HG03520 (cell line): ENCODE results near the gene BCS1L.
A peak's percentile ranks its signal among the peaks of the same experiment; 100 is the strongest.
"Not testable (repeated sequence)": the region's sequence is repeated elsewhere in the genome, so short reads cannot be mapped to it uniquely, and the experiment has no call there.

Experiments used
- ATAC-seq: cut with Tn5 transposase; IDR thresholded peaks from one replicate; pipeline ENCODE4 v1.9.1; 2021; ENCODE audit warnings: mild to moderate bottlenecking, moderate library complexity; ENCODE audit not compliant: unreplicated experiment

The BCS1L gene

DNA sequence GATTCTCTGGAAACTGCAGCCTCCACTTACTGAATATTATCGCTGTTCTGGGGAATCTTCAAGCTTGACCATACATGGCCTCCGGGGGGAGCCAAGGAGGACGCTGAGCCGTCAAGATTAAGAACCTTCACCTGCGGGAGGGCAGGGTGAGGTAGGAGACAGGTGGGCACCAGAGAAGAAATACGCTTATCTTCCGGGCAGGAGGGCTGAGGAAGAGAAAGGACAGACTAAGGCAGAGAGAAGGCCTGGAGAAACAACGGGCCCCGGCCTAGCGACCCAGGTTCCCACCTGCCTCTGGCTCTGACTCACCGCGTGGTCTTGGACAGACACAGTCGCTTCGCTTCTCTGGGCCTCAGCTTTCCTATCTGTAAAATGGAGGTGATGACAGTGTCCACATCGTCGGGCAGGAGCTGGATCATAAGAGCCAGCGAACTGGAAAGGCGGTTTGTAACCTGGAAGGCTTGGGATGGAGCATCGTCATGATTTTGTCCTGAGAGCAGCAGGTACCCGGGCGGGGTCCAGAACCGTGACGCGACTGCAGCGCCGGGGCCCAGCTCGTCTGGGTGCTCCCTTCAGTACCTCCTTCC lies 719 bp upstream of the BCS1L start:
- peak; percentile 33 for ATAC-seq

GRCh38 chr2:218659988-218660358 lies 490 bp downstream of the BCS1L start:
- no peak for ATAC-seq

GRCh38 chr2:218662377-218662776 lies 2.9 kb downstream of the BCS1L start:
- no peak for ATAC-seq

- ATAC-seq, result no peak
Measured at GRCh38 chr2:218662827-218663226, 3.3 kb downstream of the BCS1L start.

- no peak for ATAC-seq
Measured at GRCh38 chr2:218663901-218664300, 4.4 kb downstream of the BCS1L start.

- ATAC-seq, result no peak
Measured at GRCh38 chr2:218664653-218665052, 5.2 kb downstream of the BCS1L start.

- ATAC-seq, result no peak
Measured at GRCh38 chr2:218671097-218671653, 11.7 kb downstream of the BCS1L start.

DNA sequence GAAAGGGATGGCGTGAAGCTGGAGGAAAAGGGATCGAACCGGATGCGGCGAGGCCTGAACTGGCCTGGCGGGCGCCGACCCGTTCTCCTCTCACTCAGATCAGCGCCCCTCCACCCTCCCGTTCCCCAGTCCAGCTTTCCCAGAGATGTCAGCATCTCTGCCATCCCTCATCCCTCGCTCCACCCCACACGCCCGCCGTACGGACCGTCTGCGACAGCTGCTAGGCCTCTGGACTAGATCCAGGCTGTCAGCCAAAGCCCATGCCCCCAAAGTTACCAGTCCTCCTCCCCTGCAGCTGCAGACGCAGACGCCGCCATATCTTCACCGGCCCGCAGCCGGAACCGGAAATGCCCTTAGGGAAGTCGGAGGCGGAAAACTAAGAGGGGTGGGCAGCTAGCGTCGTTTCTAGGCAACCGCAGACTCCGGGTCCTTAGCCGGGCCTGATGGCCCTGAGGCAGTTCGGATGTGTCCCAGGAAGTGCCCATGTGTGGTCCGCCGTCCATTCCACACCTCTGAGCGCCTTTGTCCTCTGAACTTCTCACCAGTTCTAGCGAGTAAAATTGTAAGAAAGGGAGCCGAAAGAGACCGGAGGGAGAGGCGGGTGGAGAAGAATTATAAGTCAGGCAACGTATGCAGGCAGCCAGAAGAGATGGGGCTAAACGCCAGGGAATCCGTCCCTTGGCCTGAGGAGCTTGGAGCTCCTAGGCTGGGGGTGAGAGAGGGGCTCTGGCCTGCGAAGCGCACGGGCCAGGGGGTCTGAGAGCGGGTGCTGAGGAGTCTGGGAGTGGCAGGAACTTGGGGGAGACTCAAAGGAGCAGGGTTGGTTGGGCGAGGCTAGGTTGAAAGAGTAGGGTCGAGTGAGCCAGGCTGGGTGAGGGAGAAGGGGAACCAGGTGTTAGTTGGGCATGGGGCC lies 12.4 kb downstream of the BCS1L start, which contains the start of the genes RNF25 and STK36:
RNF25 (minus strand) TSS at position 349 of the 913 bp plus-strand sequence; CDS start at position 317, 32 bp downstream.
STK36 (plus strand) TSS at position 433 of the 913 bp plus-strand sequence. CDS start 744 bp downstream, outside the sequence.
- ATAC-seq, result peak; percentile 94

DNA sequence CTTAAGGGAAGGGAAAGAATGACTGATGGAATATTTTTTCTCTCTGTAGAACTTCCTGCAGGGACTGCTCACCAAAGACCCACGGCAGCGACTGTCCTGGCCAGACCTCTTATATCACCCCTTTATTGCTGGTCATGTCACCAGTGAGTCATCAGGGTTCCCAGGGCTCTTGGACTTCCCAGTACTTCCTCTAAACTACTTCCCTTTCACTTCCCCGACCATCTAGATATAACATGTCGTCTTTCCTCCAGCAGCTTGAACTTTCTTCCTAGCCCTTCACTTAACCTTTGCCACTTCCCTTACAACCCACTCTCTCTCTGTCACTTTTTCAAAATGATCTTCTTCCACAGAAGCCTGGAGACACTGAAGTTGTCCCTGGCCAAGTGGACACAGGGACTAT lies 19.6 kb downstream of the BCS1L start:
- no peak for ATAC-seq

DNA sequence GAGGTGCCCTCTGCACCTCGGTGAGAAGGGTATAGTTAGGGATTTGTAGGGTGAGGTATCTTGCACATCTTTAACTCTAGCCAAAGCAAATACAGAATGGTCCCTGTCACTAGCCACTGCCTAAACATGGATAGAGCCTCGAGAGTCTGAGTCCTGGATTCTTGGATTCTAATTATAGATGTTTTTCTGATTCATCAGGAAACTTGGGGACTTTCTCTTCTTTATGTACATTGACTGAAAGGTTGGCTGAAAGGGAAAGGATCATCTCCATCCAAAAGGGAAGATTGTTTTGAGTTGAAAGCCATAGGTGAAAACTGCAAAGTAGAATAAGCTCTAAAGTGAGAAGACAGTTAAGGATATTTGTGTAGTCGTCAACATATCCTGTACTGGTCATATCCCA lies 20.6 kb downstream of the BCS1L start:
- no peak for ATAC-seq

- not testable (repeated sequence) for ATAC-seq
Measured at GRCh38 chr2:218687400-218688060, 28.0 kb downstream of the BCS1L start.

DNA sequence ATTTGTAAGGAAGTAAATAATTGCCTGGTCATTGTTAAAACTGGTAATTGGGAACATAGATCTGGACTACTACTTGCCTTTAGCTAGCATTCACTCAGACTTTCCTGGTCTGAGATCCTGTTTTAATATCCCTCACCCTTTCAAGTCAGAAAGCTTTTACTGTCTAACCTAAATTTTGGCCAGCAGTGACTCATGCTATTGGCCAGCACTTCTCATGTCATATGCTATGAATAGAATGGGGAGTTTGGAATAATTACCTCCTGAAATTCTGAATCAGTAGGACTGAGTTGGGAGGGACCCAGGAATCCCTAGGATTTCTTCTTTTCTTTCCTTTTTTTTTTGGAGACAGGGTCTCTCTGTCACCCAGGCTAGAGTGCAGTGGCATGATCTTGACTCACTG lies 31.8 kb downstream of the BCS1L start:
- ATAC-seq, result no peak

DNA sequence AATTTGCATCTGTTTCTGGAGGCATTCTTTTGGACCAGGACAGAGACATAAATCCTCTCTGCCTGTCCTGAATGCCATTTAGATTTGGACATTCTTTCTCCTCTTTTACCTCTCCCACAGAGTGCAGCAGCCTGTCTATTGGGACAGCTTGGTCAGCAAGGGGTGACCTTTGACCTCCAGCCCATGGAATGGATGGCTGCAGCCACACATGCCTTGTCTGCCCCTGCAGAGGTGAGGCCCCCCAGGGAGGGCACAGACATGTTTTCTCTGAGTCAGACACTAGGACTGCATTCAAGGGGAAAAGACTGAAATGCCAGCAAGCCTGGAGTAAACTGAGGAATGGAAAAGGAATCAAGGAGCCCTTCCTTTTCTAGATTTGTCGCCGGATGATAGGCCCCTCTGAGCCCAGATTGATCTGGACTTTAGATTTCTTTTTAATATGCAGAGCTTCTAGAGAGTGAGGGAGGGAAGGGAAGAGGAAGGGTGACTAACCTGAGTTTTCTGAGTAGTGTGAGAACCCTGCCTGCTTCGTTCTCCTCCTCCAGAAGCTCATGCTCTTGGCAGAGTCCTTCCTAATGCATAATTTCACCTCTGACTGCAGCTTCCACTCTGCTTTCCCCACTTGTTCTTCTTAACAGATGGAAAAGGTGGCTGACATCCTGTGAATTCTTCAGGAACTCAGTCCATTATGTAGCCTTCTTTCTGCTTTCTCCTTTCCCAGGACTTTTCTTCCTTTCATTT lies 35.1 kb downstream of the BCS1L start:
- ATAC-seq, result no peak

GRCh38 chr2:218698885-218699284 lies 39.4 kb downstream of the BCS1L start:
- no peak for ATAC-seq

DNA sequence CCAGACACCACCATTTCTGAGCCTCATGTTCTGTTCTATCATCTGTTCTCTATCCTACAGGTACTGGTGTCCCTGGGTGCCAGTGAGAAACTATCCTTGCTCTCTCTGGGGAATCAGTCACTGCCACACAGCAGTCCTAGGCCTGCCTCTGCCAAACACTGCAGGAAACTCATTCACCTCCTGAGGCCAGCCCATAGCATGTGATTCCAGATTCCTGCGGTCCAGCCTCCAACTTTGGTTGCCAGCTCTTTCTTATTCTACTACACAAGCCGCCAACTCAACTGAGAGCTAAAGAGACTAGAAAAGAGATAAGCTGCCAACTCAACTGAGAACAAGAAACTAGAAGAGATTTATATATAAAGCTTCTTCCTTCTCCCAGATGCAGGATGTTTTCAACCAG lies 42.3 kb downstream of the BCS1L start:
- ATAC-seq, result no peak

GRCh38 chr2:218703341-218703740 lies 43.9 kb downstream of the BCS1L start:
- no peak for ATAC-seq

DNA sequence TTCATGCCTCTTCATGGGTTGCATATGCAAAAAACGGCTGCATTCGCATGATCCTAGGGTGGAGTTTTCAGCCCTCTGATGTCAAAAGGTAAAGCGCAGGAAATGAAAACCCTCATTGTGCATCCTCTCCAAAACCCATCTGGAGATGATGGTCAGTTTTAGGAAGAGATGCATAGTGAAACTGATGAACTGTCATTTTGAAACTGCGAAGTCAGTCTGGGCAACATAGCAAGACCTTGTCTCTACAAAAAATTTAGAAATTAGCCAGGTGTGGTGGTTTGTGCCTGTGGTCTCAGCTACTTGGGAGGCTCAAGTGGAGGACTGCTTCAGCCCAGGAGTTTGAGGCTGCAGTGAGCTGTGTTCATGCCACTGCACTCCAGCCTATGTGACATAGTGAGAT lies 48.6 kb downstream of the BCS1L start:
- no peak for ATAC-seq

DNA sequence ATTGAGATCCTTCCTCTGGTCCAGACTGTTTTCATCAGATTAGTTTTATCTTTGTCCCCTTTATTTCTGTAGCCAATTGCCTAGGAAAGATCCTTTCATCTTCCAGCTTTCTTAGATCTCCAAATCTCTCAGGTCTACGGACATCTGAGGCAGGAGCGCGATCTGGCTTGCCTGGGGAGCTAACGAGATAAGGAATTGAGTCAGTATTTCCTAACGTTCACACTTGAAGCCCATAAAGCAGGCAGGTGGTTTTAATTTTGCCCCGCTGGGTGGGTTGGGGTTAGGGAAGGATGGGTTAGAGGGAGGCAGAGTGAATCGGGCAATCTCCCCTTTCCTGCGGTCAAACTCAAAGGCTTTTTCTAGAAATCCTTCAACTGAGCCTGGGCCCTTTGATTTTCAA lies 50.4 kb downstream of the BCS1L start:
- ATAC-seq, result no peak

GRCh38 chr2:218710334-218710686 lies 50.8 kb downstream of the BCS1L start:
- ATAC-seq, result no peak

DNA sequence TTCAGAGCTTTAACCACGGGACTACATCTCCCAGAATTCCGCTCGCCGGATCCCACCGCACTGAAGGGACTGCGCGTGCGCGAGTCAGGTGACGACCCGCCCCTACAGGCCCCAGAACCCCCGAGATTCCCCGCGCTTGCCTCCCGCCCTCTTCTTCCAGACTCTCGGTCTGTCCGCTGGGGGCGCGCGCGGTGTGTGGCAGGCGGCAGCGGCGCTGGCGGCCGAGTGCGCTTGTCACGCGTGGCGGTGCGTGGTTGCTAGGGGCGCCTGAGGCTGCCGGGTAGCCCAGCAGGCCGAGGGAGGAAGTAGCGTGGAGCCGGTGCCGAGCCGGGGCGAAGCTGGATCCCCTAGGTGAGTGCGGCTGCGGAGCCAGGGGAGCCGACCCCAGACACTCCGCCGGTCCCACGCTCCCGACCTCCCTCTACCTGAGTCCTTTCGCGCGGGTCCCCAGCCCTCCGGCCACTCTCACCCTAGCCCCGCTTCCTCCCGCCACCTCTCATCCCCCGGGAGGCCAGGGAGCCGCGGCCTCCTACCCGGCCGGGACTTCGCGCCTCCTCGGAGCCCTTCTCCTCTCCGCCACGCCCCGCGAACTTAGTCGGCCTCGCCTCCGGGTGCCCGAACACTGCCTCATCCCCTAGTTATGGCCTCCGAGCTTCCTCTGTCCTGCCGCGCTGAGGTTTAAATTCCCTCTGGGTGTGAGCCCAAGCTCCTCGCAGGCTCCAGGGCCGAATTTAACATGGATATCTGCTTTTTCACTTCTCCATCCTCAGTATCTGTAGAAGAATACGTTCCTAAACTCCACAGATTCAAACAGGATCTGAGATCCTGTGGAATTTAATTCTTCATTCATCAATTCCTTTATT lies 51.4 kb downstream of the BCS1L start, which contains the start of gene TTLL4:
TTLL4 (plus strand) TSS at position 149 of the 863 bp plus-strand sequence. CDS start 26,842 bp downstream, outside the sequence.
- peak; percentile 89 for ATAC-seq
